CD4-positive, alpha-beta T cell treated with Interleukin-21 for 1 hour (primary cell): ENCODE data around the gene ASPSCR1.
"Not testable (repeated sequence)": the region's sequence is repeated elsewhere in the genome, so short reads cannot be mapped to it uniquely, and the experiment has no call there.

ENCODE experiments used
- DNase-seq: peaks from one replicate; pipeline ENCODE4 v3.0.0-alpha.2; 2020

The ASPSCR1 gene

GRCh38 chr17:81942167-81942553, 35.3 kb upstream of the ASPSCR1 start:
- no peak for DNase-seq

- DNase-seq: no peak
Observed at GRCh38 chr17:81944858-81945257, 32.6 kb upstream of the ASPSCR1 start.

GRCh38 chr17:81947189-81947588, 30.2 kb upstream of the ASPSCR1 start, which contains the start of gene MYADML2:
Gene MYADML2 (minus strand): TSS chr17:81947233. CDS start chr17:81941741, 5,492 bp downstream.
- no peak for DNase-seq

GRCh38 chr17:81948635-81949378, 28.6 kb upstream of the ASPSCR1 start:
- DNase-seq: no peak

GRCh38 chr17:81950501-81950900, 26.9 kb upstream of the ASPSCR1 start:
- DNase-seq: no peak

- no peak for DNase-seq
Observed at GRCh38 chr17:81951785-81952684, 25.4 kb upstream of the ASPSCR1 start.

- DNase-seq: no peak
Observed at GRCh38 chr17:81952792-81953228, 24.6 kb upstream of the ASPSCR1 start.

GRCh38 chr17:81953443-81953842, 24.0 kb upstream of the ASPSCR1 start:
- DNase-seq: not testable (repeated sequence)

GRCh38 chr17:81954131-81955057, 23.0 kb upstream of the ASPSCR1 start:
- no peak for DNase-seq

- DNase-seq: no peak
Observed at GRCh38 chr17:81955058-81955681, 22.3 kb upstream of the ASPSCR1 start.

- no peak for DNase-seq
Observed at GRCh38 chr17:81955756-81956544, 21.5 kb upstream of the ASPSCR1 start.

GRCh38 chr17:81956607-81957589, 20.5 kb upstream of the ASPSCR1 start:
- DNase-seq: no peak

- DNase-seq: no peak
Observed at GRCh38 chr17:81957691-81958432, 19.6 kb upstream of the ASPSCR1 start.

- no peak for DNase-seq
Observed at GRCh38 chr17:81958633-81959342, 18.6 kb upstream of the ASPSCR1 start.

GRCh38 chr17:81959362-81960129, 17.9 kb upstream of the ASPSCR1 start:
- DNase-seq: peak; percentile 86

GRCh38 chr17:81960130-81960958, 17.1 kb upstream of the ASPSCR1 start:
- DNase-seq: no peak

- DNase-seq: peak; percentile 24
Observed at GRCh38 chr17:81961087-81961511, 16.3 kb upstream of the ASPSCR1 start, which contains the start of gene NOTUM. Gene NOTUM (minus strand): TSS chr17:81961187. CDS start chr17:81960909, 278 bp downstream.
